Activated naive CD4-positive, alpha-beta T cell treated with anti-CD3 and anti-CD28 coated beads, Interleukin-2, amount 50 U/mL, for 72 hours (primary cell): Measurements from ENCODE around the gene ITPK1. TPM values are rescaled to one million over a fixed set of nuclear protein-coding genes. Genes with fewer than 3 reads are reported as not detected.
"Not testable (repeated sequence)": the region's sequence is repeated elsewhere in the genome, so short reads cannot be mapped to it uniquely, and the experiment has no call there.

Experiments
- ATAC-seq, 2 donors: fragments of 150-1000 bp; cut with Tn5 transposase; 2 replicates each; pipeline ENCODE4 v1.10.0; 2021; ENCODE audit warnings: mild to moderate bottlenecking in 2 of 2, moderate library complexity in 2 of 2
- DNase-seq, 2 donors: peaks; one replicate each; pipeline ENCODE4 v3.0.0; 2021 to 2022; ENCODE audit warnings: low spot score in 2 of 2
- H3K27ac Mint-ChIP-seq, 2 donors: one replicate each; pipeline ENCODE4 v1.8.0; 2022; ENCODE audit warnings: mild to moderate bottlenecking in 2 of 2, mixed read lengths in 2 of 2
- H3K36me3 Mint-ChIP-seq, 2 donors: one replicate each; pipeline ENCODE4 v1.8.0; 2022; ENCODE audit warnings: mixed read lengths in 2 of 2
- H3K9me3 Mint-ChIP-seq, 2 donors: one replicate each; pipeline ENCODE4 v1.8.0; 2022; ENCODE audit warnings: mixed read lengths in 2 of 2
- total RNA-seq, 2 donors: library from RNA; stranded (reverse); gene quantifications; one replicate each; pipeline ENCODE4 v1.2.3, GENCODE V29; 2022

Gene ITPK1
- total RNA-seq, 2 donors from 2014 or later, result 15.2 to 33.2 TPM

GRCh38 chr14:93081876-93082570 is 33.7 kb downstream of the ITPK1 start:
- no peak for DNase-seq
- Mint-ChIP-seq H3K9me3 (no peaks in the 10 kb centered on the region), H3K27ac (peak overlapping the region; percentile 25 to 94), H3K36me3 (no peaks in the 10 kb centered on the region)
- ATAC-seq, result peak; percentile 37 to 52

- H3K9me3 Mint-ChIP-seq, result no peaks in the 10 kb centered on the region
- DNase-seq (no peak), ATAC-seq (no peak)
- H3K27ac Mint-ChIP-seq, result no peak overlapping the region
- H3K36me3 Mint-ChIP-seq, result no peaks in the 10 kb centered on the region
Observed at GRCh38 chr14:93079865-93080403, 35.8 kb downstream of the ITPK1 start.

- ATAC-seq (no peak), DNase-seq (no peak)
- H3K9me3 Mint-ChIP-seq, result no peaks in the 10 kb centered on the region
- no peak overlapping the region for H3K27ac Mint-ChIP-seq
- H3K36me3 Mint-ChIP-seq, result no peaks in the 10 kb centered on the region
Observed at GRCh38 chr14:93079321-93079720, 36.4 kb downstream of the ITPK1 start.

- Mint-ChIP-seq H3K27ac (no peak overlapping the region), H3K36me3 (no peaks in the 10 kb centered on the region), H3K9me3 (no peaks in the 10 kb centered on the region)
- ATAC-seq (no peak), DNase-seq (no peak)
Observed at GRCh38 chr14:93078870-93079269, 36.9 kb downstream of the ITPK1 start.

GRCh38 chr14:93076755-93077154 is 39.0 kb downstream of the ITPK1 start:
- no peaks in the 10 kb centered on the region for H3K9me3 Mint-ChIP-seq
- peak overlapping the region; percentile 13 to 33 for H3K27ac Mint-ChIP-seq
- no peak for ATAC-seq
- no peak for DNase-seq
- no peaks in the 10 kb centered on the region for H3K36me3 Mint-ChIP-seq

GRCh38 chr14:93075891-93076290 is 39.8 kb downstream of the ITPK1 start:
- Mint-ChIP-seq H3K27ac (peak overlapping the region; percentile 58 to 68), H3K36me3 (no peaks in the 10 kb centered on the region), H3K9me3 (no peaks in the 10 kb centered on the region)
- ATAC-seq, result no peak
- no peak for DNase-seq

GRCh38 chr14:93073910-93074769 is 41.6 kb downstream of the ITPK1 start:
- Mint-ChIP-seq H3K9me3 (no peaks in the 10 kb centered on the region), H3K27ac (peak overlapping the region; percentile 15 to 62), H3K36me3 (no peaks in the 10 kb centered on the region)
- DNase-seq, result no peak
- ATAC-seq, result peak in 1 of 2 donors; percentile 56

GRCh38 chr14:93073358-93073707 is 42.4 kb downstream of the ITPK1 start:
- peak overlapping the region in 1 of 2 donors; percentile 62 for H3K27ac Mint-ChIP-seq
- H3K9me3 Mint-ChIP-seq, result no peaks in the 10 kb centered on the region
- H3K36me3 Mint-ChIP-seq, result no peaks in the 10 kb centered on the region
- DNase-seq, result no peak
- ATAC-seq, result no peak

- no peak for DNase-seq
- Mint-ChIP-seq H3K36me3 (no peaks in the 10 kb centered on the region), H3K27ac (peak overlapping the region in 1 of 2 donors; percentile 20), H3K9me3 (no peaks in the 10 kb centered on the region)
- ATAC-seq, result peak in 1 of 2 donors; percentile 12
Observed at GRCh38 chr14:93072659-93073357, 42.9 kb downstream of the ITPK1 start.

- Mint-ChIP-seq H3K36me3 (no peaks in the 10 kb centered on the region), H3K9me3 (no peaks in the 10 kb centered on the region), H3K27ac (peak overlapping the region; percentile 32 to 69)
- DNase-seq, result no peak
- no peak for ATAC-seq
Observed at GRCh38 chr14:93068711-93069110, 47.0 kb downstream of the ITPK1 start.

GRCh38 chr14:93067088-93067487 is 48.6 kb downstream of the ITPK1 start:
- no peaks in the 10 kb centered on the region for H3K36me3 Mint-ChIP-seq
- H3K9me3 Mint-ChIP-seq, result no peaks in the 10 kb centered on the region
- peak overlapping the region; percentile 66 to 73 for H3K27ac Mint-ChIP-seq
- DNase-seq (no peak), ATAC-seq (no peak)

GRCh38 chr14:93065272-93065730 is 50.4 kb downstream of the ITPK1 start:
- ATAC-seq (peak; percentile 34 to 35), DNase-seq (no peak)
- no peaks in the 10 kb centered on the region for H3K9me3 Mint-ChIP-seq
- no peaks in the 10 kb centered on the region for H3K36me3 Mint-ChIP-seq
- peak overlapping the region; percentile 73 to 88 for H3K27ac Mint-ChIP-seq

- Mint-ChIP-seq H3K27ac (peak overlapping the region; percentile 16 to 73), H3K36me3 (no peaks in the 10 kb centered on the region), H3K9me3 (no peaks in the 10 kb centered on the region)
- ATAC-seq (no peak), DNase-seq (no peak)
Observed at GRCh38 chr14:93064411-93065271, 51.1 kb downstream of the ITPK1 start.

- peak overlapping the region; percentile 37 to 65 for H3K27ac Mint-ChIP-seq
Observed at GRCh38 chr14:93063393-93063792, 52.3 kb downstream of the ITPK1 start.

GRCh38 chr14:93062890-93063289 is 52.8 kb downstream of the ITPK1 start:
- no peak for ATAC-seq
- Mint-ChIP-seq H3K36me3 (no peaks in the 10 kb centered on the region), H3K9me3 (no peaks in the 10 kb centered on the region), H3K27ac (peak overlapping the region; percentile 37 to 44)
- no peak for DNase-seq

More at GRCh38 chr14:93063393-93063792, 52.3 kb downstream of the ITPK1 start:
- H3K9me3 Mint-ChIP-seq, result no peaks in the 10 kb centered on the region
- DNase-seq (no peak), ATAC-seq (no peak)
- no peaks in the 10 kb centered on the region for H3K36me3 Mint-ChIP-seq

- not testable (repeated sequence) for H3K36me3 Mint-ChIP-seq, DNase-seq, H3K9me3 Mint-ChIP-seq, H3K27ac Mint-ChIP-seq, ATAC-seq
Observed at GRCh38 chr14:93062013-93062412, 53.7 kb downstream of the ITPK1 start.
